GM19395 (cell line): ENCODE data around the gene NOS3.
"Not testable (repeated sequence)": the region's sequence is repeated elsewhere in the genome, so short reads cannot be mapped to it uniquely, and the experiment has no call there.

ENCODE experiments used
- ATAC-seq: cut with Tn5 transposase; IDR thresholded peaks from one replicate; pipeline ENCODE4 v1.9.1; 2021; ENCODE audit warnings: mild to moderate bottlenecking, moderate library complexity; ENCODE audit not compliant: unreplicated experiment

NOS3 gene

DNA sequence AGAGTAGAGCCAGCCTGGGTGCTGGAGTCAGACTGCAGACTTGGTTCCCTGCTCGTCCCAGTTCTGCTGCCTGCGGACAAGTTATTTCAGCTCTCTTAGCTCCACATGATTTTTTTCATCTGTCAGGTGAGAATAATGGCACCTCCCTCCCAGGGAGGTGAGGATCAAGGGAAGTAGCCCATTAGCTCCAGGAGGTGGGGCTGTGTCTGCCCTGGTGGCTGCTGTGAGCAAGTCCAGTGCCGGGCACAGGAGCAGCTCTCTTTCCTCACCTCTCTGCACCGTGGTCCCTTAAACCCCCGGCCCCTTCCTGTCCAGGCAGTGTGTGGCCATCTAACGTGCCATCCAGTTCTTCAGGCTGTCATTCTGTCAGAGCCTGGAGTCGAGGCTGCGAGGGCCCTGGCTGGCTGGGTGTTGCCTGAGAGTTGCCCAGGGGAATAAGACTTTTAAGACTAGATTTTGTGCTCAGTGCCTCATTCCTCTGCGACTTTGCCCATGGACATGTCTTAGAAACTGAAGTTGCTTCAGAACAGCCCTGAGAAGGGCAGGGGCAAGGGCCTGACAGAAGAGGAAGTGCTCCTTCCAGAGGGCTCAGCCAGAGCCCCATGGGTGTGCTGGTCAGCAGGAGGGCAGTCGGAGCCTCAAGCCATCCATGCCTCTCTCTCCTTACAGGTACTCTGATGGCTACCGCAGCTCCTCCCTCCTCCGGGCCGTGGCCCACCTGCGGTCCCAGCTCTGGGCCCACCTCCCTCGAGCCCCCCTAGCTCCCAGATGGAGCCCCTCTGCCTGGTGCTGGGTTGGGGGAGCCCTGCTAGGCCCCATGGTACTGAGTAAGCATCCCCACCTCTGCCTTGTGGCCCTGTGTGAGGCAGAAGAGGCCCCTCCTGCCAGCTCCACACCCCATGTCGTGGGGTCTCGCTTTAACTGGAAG, 42.4 kb downstream of the NOS3 start:
- no peak for ATAC-seq

- ATAC-seq, result no peak
Observed at GRCh38 chr7:151033864-151034249, 43.0 kb downstream of the NOS3 start.

DNA sequence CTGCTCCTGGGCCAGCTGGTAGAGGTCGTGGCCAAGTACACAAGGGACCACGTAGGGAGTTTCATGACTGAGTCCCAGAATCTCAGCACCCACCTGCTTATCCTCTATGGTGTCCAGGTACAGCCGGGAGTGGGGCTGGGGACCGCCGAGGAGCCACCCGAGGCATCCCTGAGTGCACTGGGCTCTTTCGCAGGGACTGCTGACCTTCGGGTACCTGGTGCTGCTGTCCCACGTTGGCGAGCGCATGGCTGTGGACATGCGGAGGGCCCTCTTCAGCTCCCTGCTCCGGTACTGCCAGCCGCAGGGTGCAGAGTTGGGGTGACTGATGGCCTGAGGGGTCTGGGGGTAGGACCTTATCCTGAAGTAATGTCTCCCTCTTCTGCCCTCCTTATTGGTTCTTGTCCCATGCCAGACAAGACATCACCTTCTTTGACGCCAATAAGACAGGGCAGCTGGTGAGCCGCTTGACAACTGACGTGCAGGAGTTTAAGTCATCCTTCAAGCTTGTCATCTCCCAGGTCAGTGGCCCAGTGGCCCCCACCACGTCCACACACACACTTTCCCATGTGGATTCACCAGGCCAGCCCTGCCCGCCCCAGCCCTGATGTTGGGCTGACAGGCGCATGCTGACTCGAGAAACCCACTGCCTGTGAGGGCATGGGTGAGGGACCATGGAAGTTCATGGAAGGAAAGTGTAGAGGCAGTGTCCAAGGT, 43.7 kb downstream of the NOS3 start:
- ATAC-seq, result no peak

GRCh38 chr7:151035026-151035717, 44.4 kb downstream of the NOS3 start:
- ATAC-seq, result no peak

DNA sequence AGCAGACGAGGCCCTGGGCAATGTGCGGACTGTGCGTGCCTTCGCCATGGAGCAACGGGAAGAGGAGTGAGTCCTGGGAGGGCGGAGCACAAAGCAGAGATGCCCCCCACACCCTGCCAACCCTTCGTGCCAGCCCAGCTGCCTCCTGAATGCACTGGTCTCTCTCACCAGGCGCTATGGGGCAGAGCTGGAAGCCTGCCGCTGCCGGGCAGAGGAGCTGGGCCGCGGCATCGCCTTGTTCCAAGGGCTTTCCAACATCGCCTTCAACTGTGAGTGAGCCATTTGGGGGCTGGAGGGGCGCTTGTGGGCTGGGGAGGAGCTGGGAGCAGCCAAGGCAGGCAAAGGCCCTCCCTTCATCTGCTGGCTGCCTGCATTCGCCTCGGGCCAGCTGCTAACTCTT, 45.1 kb downstream of the NOS3 start:
- ATAC-seq, result no peak

DNA sequence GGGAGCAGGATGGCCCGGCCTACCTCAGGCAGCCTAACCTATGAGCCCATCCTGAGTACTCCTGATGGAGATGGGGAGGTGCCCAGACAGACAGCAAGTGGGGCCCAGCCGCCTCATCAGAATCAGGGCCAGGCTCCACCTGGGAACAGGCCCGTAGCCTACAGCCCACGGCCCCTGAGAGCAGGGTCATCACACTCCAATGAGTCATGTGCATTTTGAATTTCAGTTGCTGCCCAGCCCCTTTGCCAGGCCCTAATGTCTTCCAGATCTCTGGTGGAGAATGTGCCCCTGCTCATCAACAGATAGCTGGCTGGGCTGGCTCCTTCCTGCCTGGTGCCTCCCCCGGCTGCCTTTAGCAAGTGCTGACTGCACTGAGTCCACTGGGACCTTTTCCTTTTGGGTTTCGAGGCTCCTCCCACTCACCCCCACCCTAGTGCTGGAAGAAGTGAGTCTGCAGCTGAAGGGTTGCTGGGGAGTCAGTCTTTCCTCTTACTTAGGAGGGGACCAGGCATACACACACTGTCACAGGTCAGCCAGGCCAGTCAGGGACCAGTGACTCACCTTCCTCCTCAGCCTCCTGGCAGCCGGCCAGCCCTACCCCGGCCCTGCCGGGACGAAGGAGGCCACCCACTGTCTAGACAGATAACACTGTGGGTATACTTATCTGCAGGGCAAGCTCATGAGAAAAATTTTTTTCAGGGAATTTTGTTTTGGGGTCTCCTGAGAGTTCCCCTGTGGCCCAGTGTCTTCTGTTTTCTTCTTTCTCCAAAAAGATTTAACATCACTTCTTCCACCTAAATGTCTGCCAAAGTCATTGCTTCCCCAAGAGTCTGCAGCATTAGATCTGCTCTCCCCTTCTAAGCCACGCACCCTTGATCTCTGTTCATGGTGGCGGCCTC, 48.4 kb downstream of the NOS3 start:
- ATAC-seq, result no peak

DNA sequence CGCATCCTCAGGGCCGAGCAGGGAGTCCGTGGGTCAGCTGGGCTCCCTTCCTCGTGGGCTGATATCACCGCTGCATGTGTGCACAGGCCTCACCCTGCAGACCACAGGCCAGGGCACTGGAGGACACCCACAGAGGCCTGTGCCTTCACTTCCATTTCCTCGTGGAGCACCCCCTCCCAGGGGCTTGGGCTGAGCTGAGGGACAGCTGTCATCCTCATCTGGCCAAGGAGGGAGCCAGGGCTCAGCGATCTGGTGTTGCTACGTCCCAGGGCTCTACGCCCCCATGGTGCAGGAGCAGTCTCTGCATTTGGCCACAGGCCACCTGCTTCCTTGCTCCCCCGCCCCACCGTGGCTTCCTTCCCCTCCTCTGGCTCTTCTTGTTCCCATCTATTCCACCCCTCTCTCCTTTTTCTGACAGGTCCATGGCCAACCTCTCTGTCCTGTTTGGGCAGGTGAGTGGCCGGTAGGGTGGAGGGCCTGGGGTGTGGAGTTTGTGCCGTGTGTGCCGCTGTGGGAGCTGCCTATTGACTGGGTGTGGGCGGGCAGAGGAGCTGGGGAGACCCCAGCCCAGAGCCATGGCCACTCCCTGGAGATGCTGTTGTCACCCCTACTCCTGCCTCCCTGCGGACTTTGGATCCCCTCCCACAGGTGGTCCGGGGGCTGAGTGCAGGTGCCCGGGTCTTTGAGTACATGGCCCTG, 49.2 kb downstream of the NOS3 start:
- no peak for ATAC-seq

DNA sequence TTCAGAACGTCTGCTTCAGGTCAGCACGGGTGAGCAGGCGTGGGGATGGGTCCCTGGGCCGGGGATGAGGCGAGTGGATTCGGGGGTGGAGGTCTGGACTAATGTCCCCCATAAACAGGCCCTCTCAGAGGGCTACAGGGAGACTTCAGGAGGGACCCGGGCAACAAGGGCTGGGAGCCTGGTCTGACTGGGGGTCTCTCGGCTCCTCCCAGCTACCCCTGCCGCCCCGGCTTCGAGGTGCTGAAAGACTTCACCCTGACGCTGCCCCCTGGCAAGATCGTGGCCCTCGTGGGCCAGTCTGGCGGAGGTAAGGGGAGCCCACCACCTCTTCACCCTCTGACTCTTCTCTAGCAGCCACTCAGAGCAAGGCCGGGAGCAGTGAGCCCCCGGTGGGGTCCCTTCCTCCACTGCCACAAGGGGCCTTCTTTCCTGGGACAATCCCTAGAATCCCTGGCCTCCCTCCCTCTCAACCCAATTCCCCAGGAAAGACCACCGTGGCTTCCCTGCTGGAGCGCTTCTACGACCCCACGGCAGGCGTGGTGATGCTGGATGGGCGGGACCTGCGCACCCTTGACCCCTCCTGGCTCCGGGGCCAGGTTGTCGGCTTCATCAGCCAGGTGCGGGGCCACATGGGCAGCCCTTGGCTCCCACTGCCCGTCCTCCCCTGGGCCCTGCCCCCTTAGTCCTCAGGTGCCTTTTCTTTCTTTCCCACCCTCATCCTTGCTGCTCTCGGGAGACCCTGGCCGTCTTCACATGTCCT, 50.0 kb downstream of the NOS3 start:
- no peak for ATAC-seq

DNA sequence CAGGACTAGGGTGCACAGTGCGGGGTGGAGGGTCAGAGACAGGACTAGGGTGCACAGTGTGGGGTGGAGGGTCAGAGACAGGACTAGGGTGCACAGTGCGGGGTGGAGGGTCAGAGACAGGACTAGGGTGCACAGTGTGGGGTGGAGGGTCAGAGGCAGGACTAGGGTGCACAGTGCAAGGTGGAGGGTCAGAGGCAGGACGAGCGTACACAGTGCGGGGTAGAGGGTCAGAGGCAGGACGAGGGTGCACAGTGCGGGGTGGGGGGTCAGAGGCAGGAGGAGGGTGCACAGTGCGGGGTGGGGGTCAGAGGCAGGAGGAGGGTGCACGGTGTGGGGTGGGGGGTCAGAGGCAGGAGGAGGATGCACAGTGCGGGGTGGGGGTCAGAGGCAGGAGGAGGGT, 52.6 kb downstream of the NOS3 start:
- ATAC-seq, result not testable (repeated sequence)

GRCh38 chr7:151043959-151044358, 53.1 kb downstream of the NOS3 start:
- ATAC-seq, result no peak

GRCh38 chr7:151045262-151045661, 54.4 kb downstream of the NOS3 start:
- ATAC-seq, result no peak

DNA sequence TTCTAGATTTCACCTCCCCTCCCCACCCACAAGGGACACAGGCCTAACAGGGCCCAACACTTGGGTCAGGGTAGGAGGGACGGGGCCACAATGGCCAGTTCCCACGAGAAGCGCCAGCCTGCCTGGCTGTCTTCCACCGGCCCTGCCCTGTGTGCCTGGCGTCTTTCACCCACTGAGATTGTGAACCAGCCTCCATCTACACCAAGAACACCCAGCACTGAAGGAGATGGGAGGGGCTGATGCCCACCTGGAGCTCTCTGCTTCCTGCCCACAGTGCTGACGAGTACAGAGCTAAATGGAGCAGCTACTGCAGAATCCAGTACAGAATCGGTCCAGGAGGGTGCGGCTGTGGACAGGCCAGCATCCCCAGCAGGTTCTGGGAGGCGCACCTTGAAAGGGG, 55.1 kb downstream of the NOS3 start:
- ATAC-seq, result no peak

- no peak for ATAC-seq
Observed at GRCh38 chr7:151046603-151047573, 56.1 kb downstream of the NOS3 start.

GRCh38 chr7:151047976-151048815, 57.4 kb downstream of the NOS3 start, which contains the start of gene ASIC3:
TSS of gene ASIC3 (plus strand) at chr7:151048531. CDS start at chr7:151048886, 355 bp downstream.
- no peak for ATAC-seq

- no peak for ATAC-seq
Observed at GRCh38 chr7:151048911-151049463, 58.2 kb downstream of the NOS3 start.

DNA sequence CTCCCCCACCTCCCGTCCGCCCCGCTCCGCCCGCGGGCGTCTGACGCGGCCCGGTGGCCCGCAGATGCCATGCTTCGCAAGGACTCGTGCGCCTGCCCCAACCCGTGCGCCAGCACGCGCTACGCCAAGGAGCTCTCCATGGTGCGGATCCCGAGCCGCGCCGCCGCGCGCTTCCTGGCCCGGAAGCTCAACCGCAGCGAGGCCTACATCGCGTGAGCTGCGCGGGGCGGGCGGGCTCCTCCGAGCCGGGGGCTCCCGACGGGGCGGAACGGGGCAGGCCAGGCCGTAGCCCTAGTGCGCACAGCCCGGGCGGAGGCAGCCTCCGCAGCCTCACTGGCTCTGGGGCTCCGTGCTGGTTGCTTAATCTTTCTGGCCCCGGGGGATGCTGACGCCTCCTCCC, 60.3 kb downstream of the NOS3 start:
- ATAC-seq, result no peak

DNA sequence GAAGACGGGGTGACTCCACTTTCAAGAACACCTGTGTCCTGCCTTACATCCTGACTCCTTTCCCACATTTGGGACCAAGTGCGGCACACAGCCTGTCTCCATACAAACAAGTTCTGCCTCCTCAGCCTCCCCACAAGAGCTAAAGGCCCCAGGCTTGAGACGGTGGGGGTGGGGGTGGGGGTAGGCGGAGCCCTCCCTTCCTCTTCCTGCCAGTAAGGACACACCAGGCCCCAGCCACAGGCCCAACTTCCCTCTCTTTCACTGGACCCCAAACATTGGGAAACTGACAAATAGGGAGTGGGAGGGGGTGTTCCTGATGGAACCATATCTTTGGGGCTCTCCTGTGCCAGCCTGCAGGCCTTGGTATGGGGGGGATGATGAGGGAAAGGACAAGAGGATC, 62.3 kb downstream of the NOS3 start:
- no peak for ATAC-seq
